HG03097 (cell line): ENCODE results near the gene UBE2E3.
A peak's percentile ranks its signal among the peaks of the same experiment; 100 is the strongest.

Experiments
- ATAC-seq: cut with Tn5 transposase; IDR thresholded peaks from one replicate; pipeline ENCODE4 v1.9.1; 2021; ENCODE audit not compliant: unreplicated experiment, low FRiP score

UBE2E3 gene

GRCh38 chr2:180980106-180980942 lies at the start of gene UBE2E3:
Gene UBE2E3, plus strand, starts transcription at chr2:180980605. Its CDS starts 1,438 bp downstream, at chr2:180982043.
- peak; percentile 85 for ATAC-seq

GRCh38 chr2:180931841-180932240 lies 48.6 kb upstream of the UBE2E3 start:
- no peak for ATAC-seq

- peak; percentile 56 for ATAC-seq
Observed at GRCh38 chr2:180933332-180933731, 47.1 kb upstream of the UBE2E3 start.

GRCh38 chr2:180934911-180935310 lies 45.5 kb upstream of the UBE2E3 start:
- ATAC-seq: no peak

GRCh38 chr2:180937480-180937879 lies 42.9 kb upstream of the UBE2E3 start:
- ATAC-seq: peak; percentile 74

GRCh38 chr2:180938451-180938850 lies 42.0 kb upstream of the UBE2E3 start:
- peak; percentile 62 for ATAC-seq

GRCh38 chr2:180943275-180943674 lies 37.1 kb upstream of the UBE2E3 start:
- ATAC-seq: no peak

GRCh38 chr2:180944372-180944771 lies 36.0 kb upstream of the UBE2E3 start:
- ATAC-seq: no peak

- ATAC-seq: no peak
Observed at GRCh38 chr2:180947208-180947689, 33.2 kb upstream of the UBE2E3 start.

GRCh38 chr2:180949896-180950295 lies 30.5 kb upstream of the UBE2E3 start:
- no peak for ATAC-seq

GRCh38 chr2:180952082-180952481 lies 28.3 kb upstream of the UBE2E3 start:
- no peak for ATAC-seq

GRCh38 chr2:180952731-180953336 lies 27.6 kb upstream of the UBE2E3 start:
- ATAC-seq: no peak

GRCh38 chr2:180953550-180953949 lies 26.9 kb upstream of the UBE2E3 start:
- no peak for ATAC-seq

GRCh38 chr2:180955101-180955500 lies 25.3 kb upstream of the UBE2E3 start:
- no peak for ATAC-seq

- no peak for ATAC-seq
Observed at GRCh38 chr2:180959787-180960186, 20.6 kb upstream of the UBE2E3 start.

GRCh38 chr2:180960982-180961381 lies 19.4 kb upstream of the UBE2E3 start:
- ATAC-seq: no peak

- no peak for ATAC-seq
Observed at GRCh38 chr2:180962727-180963314, 17.6 kb upstream of the UBE2E3 start.

GRCh38 chr2:180966378-180966777 lies 14.0 kb upstream of the UBE2E3 start:
- no peak for ATAC-seq

GRCh38 chr2:180969124-180969523 lies 11.3 kb upstream of the UBE2E3 start:
- ATAC-seq: no peak

GRCh38 chr2:180970016-180970415 lies 10.4 kb upstream of the UBE2E3 start:
- ATAC-seq: no peak

GRCh38 chr2:180971811-180972210 lies 8.6 kb upstream of the UBE2E3 start:
- ATAC-seq: no peak
